Measurements from ENCODE around the gene ZBTB7C. TPM values are rescaled to one million over a fixed set of nuclear protein-coding genes. Genes with fewer than 3 reads are reported as not detected.

The ZBTB7C gene
- total and polyA plus RNA-seq, 2 experiments from 2014 or later: 2.3 to 5.5 TPM

GRCh38 chr18:48159816-48160215 is 249.4 kb downstream of the ZBTB7C start:
- TF ChIP-seq, protein P1, sequence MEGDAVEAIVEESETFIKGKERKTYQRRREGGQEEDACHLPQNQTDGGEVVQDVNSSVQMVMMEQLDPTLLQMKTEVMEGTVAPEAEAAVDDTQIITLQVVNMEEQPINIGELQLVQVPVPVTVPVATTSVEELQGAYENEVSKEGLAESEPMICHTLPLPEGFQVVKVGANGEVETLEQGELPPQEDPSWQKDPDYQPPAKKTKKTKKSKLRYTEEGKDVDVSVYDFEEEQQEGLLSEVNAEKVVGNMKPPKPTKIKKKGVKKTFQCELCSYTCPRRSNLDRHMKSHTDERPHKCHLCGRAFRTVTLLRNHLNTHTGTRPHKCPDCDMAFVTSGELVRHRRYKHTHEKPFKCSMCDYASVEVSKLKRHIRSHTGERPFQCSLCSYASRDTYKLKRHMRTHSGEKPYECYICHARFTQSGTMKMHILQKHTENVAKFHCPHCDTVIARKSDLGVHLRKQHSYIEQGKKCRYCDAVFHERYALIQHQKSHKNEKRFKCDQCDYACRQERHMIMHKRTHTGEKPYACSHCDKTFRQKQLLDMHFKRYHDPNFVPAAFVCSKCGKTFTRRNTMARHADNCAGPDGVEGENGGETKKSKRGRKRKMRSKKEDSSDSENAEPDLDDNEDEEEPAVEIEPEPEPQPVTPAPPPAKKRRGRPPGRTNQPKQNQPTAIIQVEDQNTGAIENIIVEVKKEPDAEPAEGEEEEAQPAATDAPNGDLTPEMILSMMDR (IDR thresholded peaks at IDR 0.05; ENCODE audit: low read depth, low read length): no peak
- H3K27ac ChIP-seq: no peak overlapping the region
- H3K4me3 ChIP-seq: no peak overlapping the region
- H3K27me3 ChIP-seq: no peaks in the 10 kb centered on the region
- H3K4me1 ChIP-seq (ENCODE audit: low read depth): peaks cover 11% of the 10 kb centered on the region
- no peaks in the 10 kb centered on the region for H3K36me3 ChIP-seq
- H3K9me3 ChIP-seq (ENCODE audit: low read depth): no peaks in the 10 kb centered on the region
- no peak for DNase-seq (ENCODE audit: low read depth in 1 of 2, low spot score in 1 of 2)

DNA sequence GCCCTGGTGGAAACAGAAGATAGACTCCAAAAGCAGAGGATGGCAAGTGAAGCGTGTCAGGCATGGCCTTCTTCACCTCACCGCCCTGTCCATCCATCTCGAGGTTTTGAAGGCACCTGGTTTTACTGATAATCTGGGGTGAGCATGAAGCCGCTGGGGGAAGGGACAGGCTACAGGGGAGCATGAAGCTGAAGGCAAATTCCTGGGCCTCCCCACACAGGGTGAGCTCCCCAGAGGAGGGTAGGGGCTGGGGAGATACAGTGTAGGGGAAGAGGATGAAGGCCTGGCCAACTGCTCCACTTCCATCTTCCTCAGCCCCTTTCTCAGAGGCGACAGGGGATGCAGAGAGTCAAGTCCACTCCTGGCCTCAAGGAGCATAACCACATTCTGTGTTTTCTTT is 250.5 kb downstream of the ZBTB7C start:
- Histone ChIP-seq H3K27ac (no peak overlapping the region), H3K27me3 (no peaks in the 10 kb centered on the region), H3K4me3 (no peak overlapping the region), H3K4me1 (ENCODE audit: low read depth) (peaks cover 7% of the 10 kb centered on the region), H3K9me3 (ENCODE audit: low read depth) (no peaks in the 10 kb centered on the region), H3K36me3 (no peaks in the 10 kb centered on the region)
- TF ChIP-seq, protein P1 (IDR thresholded peaks at IDR 0.05; ENCODE audit: low read depth, low read length): no peak
- DNase-seq (ENCODE audit: low read depth in 1 of 2, low spot score in 1 of 2): no peak

GRCh38 chr18:48157956-48158355 is 251.2 kb downstream of the ZBTB7C start:
- H3K9me3 ChIP-seq (ENCODE audit: low read depth): no peaks in the 10 kb centered on the region
- no peaks in the 10 kb centered on the region for H3K27me3 ChIP-seq
- TF ChIP-seq, protein P1 (IDR thresholded peaks at IDR 0.05; ENCODE audit: low read depth, low read length): no peak
- no peak overlapping the region for H3K4me3 ChIP-seq
- no peaks in the 10 kb centered on the region for H3K36me3 ChIP-seq
- no peak for DNase-seq (ENCODE audit: low read depth in 1 of 2, low spot score in 1 of 2)
- H3K4me1 ChIP-seq (ENCODE audit: low read depth): peaks cover 3% of the 10 kb centered on the region
- H3K27ac ChIP-seq: no peak overlapping the region

GRCh38 chr18:48155856-48156255 is 253.3 kb downstream of the ZBTB7C start:
- H3K36me3 ChIP-seq: no peaks in the 10 kb centered on the region
- H3K27ac ChIP-seq: no peak overlapping the region
- TF ChIP-seq, protein P1 (IDR thresholded peaks at IDR 0.05; ENCODE audit: low read depth, low read length): no peak
- H3K27me3 ChIP-seq: no peaks in the 10 kb centered on the region
- H3K9me3 ChIP-seq (ENCODE audit: low read depth): no peaks in the 10 kb centered on the region
- no peaks in the 10 kb centered on the region for H3K4me1 ChIP-seq (ENCODE audit: low read depth)
- H3K4me3 ChIP-seq: no peak overlapping the region
- DNase-seq (ENCODE audit: low read depth in 1 of 2, low spot score in 1 of 2): no peak

DNA sequence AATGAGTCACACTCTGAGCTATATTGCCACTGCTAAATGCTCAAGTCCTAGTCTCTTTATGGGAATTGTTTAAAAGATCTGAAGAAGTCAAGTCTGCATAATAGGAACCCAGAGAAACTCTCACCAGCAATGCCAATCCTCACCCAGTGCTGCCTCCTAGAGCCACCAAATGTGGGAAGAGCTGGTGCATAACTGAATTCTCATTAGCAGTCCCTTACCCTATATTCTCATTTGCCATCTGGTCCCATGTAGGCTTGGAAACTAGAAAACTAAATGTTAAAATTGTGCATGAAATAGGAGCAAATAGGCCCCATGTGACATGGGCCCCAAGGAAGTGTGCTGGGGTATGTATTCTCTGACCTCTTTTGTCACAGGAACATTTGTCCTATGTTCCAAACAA is 254.4 kb downstream of the ZBTB7C start:
- Histone ChIP-seq H3K36me3 (no peaks in the 10 kb centered on the region), H3K9me3 (ENCODE audit: low read depth) (no peaks in the 10 kb centered on the region), H3K27me3 (no peaks in the 10 kb centered on the region), H3K4me3 (no peak overlapping the region), H3K27ac (no peak overlapping the region), H3K4me1 (ENCODE audit: low read depth) (no peaks in the 10 kb centered on the region)
- no peak for DNase-seq (ENCODE audit: low read depth in 1 of 2, low spot score in 1 of 2)
- TF ChIP-seq, protein P1 (IDR thresholded peaks at IDR 0.05; ENCODE audit: low read depth, low read length): no peak

Data from cardiac muscle cell (in vitro differentiated cells and primary cell).